ENCODE data around the gene TNNT3.

- TF ChIP-seq CTCF (IDR thresholded peaks at IDR 0.05), result no peak
- no peak for TF ChIP-seq POLR2A (IDR thresholded peaks at IDR 0.05)
Measured at GRCh38 chr11:1988174-1988573, 68.7 kb downstream of the TNNT3 start.

Data from body of pancreas (tissue), 4 donors.